ENCODE measurements around the gene CFAP210. TPM values are rescaled to one million over a fixed set of nuclear protein-coding genes. Genes with fewer than 3 reads are reported as not detected.

CFAP210 gene
- total RNA-seq, 1 experiment from 2014 or later: 0.20 TPM

DNA sequence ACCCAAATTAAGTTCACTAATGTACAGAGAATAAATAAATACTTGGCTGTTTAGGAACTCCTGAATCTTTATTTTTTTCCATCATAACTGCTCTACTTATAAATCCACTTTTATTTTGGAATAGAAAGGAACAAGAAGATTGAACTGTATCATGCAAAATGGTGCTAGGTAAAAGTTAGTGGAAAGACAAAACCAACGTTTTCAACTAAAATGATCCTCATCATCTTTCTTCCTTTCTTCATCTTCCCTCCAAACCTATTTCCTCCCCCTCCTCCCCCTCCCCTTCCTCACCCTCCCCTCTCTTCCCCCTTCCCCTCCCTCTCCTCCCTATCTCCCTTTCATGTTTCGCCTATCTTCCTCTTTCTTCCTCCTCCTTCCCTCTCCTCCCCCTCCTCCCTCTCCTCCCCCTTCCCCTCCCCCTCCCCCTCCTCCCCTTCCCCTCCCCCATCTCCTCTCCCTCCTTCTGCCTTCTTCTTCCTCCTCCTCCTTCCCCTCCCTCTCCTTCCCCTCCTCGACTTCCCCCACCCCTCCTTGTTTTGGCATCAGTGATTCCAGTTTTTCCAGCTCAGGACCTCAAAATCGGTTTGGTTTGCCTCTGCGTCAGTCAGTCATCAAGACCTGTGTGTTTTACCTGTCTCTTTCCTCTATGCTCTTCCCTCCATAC, 44.5 kb upstream of the CFAP210 start:
- DNase-seq (ENCODE audit: low spot score) (no peak), ATAC-seq (no peak)
- Mint-ChIP-seq H3K9me3 (no peaks in the 10 kb centered on the region), H3K4me1 (peaks cover 30% of the 10 kb centered on the region), H3K27me3 (ENCODE audit: low read depth) (no peaks in the 10 kb centered on the region), H3K36me3 (peaks cover 29% of the 10 kb centered on the region), H3K27ac (peak overlapping the region; percentile 58; the same call in 1 of the 2 replicates), H3K4me3 (no peak overlapping the region)
- POLR2A ChIA-PET: no interaction called here
- TF ChIP-seq, protein P1, sequence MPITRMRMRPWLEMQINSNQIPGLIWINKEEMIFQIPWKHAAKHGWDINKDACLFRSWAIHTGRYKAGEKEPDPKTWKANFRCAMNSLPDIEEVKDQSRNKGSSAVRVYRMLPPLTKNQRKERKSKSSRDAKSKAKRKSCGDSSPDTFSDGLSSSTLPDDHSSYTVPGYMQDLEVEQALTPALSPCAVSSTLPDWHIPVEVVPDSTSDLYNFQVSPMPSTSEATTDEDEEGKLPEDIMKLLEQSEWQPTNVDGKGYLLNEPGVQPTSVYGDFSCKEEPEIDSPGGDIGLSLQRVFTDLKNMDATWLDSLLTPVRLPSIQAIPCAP (CRISPR knock-in tag; IDR thresholded peaks at IDR 0.05): no peak
- TF ChIP-seq, protein P2, sequence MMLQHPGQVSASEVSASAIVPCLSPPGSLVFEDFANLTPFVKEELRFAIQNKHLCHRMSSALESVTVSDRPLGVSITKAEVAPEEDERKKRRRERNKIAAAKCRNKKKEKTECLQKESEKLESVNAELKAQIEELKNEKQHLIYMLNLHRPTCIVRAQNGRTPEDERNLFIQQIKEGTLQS (CRISPR knock-in tag; conservative IDR thresholded peaks at IDR 0.05): no peak
- no peak for TF ChIP-seq SOX15 (CRISPR knock-in tag; IDR thresholded peaks at IDR 0.05)
- TF ChIP-seq, protein P3, sequence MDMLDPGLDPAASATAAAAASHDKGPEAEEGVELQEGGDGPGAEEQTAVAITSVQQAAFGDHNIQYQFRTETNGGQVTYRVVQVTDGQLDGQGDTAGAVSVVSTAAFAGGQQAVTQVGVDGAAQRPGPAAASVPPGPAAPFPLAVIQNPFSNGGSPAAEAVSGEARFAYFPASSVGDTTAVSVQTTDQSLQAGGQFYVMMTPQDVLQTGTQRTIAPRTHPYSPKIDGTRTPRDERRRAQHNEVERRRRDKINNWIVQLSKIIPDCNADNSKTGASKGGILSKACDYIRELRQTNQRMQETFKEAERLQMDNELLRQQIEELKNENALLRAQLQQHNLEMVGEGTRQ (CRISPR knock-in tag; IDR thresholded peaks at IDR 0.05): no peak
- TF ChIP-seq, protein P4, sequence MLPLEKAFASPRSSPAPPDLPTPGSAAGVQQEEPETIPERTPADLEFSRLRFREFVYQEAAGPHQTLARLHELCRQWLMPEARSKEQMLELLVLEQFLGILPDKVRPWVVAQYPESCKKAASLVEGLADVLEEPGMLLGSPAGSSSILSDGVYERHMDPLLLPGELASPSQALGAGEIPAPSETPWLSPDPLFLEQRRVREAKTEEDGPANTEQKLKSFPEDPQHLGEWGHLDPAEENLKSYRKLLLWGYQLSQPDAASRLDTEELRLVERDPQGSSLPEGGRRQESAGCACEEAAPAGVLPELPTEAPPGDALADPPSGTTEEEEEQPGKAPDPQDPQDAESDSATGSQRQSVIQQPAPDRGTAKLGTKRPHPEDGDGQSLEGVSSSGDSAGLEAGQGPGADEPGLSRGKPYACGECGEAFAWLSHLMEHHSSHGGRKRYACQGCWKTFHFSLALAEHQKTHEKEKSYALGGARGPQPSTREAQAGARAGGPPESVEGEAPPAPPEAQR (CRISPR knock-in tag; IDR thresholded peaks at IDR 0.05): no peak
- TF ChIP-seq SMAD4 (CRISPR knock-in tag; IDR thresholded peaks at IDR 0.05): no peak
- TF ChIP-seq HMGA2 (CRISPR knock-in tag; IDR thresholded peaks at IDR 0.05): no peak
- no peak for TF ChIP-seq GRHL2 (CRISPR knock-in tag; IDR thresholded peaks at IDR 0.05; ENCODE audit: insufficient replicate concordance, severe bottlenecking)
- no peak for TF ChIP-seq JUN (CRISPR knock-in tag; IDR thresholded peaks at IDR 0.05)
- CTCF ChIA-PET: no interaction called here

DNA sequence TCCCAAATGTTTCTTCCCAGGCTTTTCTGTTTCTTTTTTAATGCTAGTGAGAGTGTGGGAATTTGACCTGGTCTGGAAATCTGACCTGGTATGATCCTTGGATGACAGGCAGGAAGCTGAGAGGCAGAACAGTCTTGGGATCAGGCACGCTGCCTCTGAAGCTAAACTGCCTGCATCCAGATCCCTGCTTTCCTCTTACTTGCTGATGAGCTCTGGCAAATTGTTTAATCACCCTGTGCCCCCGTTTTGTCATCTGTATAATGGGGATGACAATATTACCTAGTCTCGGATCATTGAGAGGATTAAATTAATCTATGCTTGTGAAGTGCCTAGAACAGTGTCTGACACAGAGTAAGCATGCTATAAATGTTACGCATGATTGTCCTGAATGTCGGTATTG, 42.7 kb upstream of the CFAP210 start:
- TF ChIP-seq, protein P2 (CRISPR knock-in tag; conservative IDR thresholded peaks at IDR 0.05): no peak
- TF ChIP-seq, protein P4 (CRISPR knock-in tag; IDR thresholded peaks at IDR 0.05): no peak
- TF ChIP-seq CREB1 (CRISPR knock-in tag; IDR thresholded peaks at IDR 0.05): no peak
- TF ChIP-seq, protein P5, sequence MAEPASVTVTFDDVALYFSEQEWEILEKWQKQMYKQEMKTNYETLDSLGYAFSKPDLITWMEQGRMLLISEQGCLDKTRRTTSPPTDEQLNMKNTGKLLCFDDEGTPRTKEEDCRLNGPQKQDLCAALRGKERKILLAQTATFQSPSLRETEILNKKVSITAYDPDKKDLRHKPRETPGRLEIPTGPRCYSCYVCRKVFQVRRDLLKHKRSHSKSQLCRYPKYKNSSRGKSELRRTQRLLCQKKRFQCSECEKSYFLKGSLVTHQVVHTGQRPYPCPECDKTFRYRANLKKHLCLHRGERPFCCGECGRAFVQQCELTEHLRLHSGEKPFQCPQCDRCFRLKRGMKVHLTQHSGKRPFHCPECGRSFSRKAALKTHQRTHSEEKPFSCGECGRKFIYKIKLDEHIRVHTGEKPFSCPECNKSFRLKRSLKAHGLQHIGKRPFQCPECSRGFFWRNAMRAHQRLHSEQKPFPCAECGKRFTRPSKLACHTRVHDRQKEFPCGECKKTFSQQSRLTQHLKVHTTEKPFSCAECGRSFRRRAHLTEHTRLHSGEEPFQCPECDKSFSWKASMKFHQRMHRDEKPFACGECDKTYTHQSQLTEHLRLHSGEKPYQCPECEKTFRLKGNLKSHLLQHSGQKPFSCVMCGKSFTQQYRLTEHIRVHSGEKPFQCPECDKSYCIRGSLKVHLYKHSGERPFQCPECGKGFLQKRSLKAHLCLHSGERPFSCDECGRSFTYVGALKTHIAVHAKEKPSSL (CRISPR knock-in tag; conservative IDR thresholded peaks at IDR 0.05): no peak
- TF ChIP-seq, protein P6, sequence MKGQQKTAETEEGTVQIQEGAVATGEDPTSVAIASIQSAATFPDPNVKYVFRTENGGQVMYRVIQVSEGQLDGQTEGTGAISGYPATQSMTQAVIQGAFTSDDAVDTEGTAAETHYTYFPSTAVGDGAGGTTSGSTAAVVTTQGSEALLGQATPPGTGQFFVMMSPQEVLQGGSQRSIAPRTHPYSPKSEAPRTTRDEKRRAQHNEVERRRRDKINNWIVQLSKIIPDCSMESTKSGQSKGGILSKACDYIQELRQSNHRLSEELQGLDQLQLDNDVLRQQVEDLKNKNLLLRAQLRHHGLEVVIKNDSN (CRISPR knock-in tag; IDR thresholded peaks at IDR 0.05): no peak
- H3K4me1 Mint-ChIP-seq: peaks cover 35% of the 10 kb centered on the region
- ATAC-seq: no peak
- peaks cover 20% of the 10 kb centered on the region for H3K36me3 Mint-ChIP-seq
- H3K9me3 Mint-ChIP-seq: no peaks in the 10 kb centered on the region
- no peak for DNase-seq (ENCODE audit: low spot score)
- H3K27ac Mint-ChIP-seq: peak overlapping the region; percentile 9; the same call in 1 of the 2 replicates
- POLR2A ChIA-PET: no interaction called here
- H3K4me3 Mint-ChIP-seq: peak overlapping the region; percentile 85
- H3K27me3 Mint-ChIP-seq (ENCODE audit: low read depth): peaks cover 10% of the 10 kb centered on the region
- CTCF ChIA-PET: interaction anchor here (0.6 kb wide), 1 partner anchor 43 kb away, joined by 3 read pairs; no protein-coding TSS in a partner anchor

DNA sequence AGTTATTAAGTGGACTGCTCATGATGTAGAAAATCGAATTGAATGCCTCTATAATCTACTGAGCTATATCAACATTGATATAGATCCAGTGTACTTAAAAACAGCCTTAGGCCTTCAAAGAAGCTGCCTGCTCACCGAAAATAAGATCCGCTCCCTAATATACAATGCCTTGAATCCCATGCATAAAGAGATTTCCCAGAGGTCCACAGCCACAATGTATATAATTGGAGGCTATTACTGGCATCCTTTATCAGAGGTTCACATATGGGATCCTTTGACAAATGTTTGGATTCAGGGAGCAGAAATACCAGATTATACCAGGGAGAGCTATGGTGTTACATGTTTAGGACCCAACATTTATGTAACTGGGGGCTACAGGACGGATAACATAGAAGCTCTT, 41.4 kb upstream of the CFAP210 start:
- Mint-ChIP-seq H3K27ac (no peak overlapping the region), H3K4me3 (peak overlapping the region; percentile 85), H3K36me3 (peaks cover 11% of the 10 kb centered on the region), H3K9me3 (no peaks in the 10 kb centered on the region), H3K4me1 (peaks cover 35% of the 10 kb centered on the region), H3K27me3 (ENCODE audit: low read depth) (peaks cover 10% of the 10 kb centered on the region)
- ATAC-seq (no peak), DNase-seq (ENCODE audit: low spot score) (no peak)
- ChIA-PET POLR2A (no interaction called here), CTCF (no interaction called here)
- TF ChIP-seq, protein P7, sequence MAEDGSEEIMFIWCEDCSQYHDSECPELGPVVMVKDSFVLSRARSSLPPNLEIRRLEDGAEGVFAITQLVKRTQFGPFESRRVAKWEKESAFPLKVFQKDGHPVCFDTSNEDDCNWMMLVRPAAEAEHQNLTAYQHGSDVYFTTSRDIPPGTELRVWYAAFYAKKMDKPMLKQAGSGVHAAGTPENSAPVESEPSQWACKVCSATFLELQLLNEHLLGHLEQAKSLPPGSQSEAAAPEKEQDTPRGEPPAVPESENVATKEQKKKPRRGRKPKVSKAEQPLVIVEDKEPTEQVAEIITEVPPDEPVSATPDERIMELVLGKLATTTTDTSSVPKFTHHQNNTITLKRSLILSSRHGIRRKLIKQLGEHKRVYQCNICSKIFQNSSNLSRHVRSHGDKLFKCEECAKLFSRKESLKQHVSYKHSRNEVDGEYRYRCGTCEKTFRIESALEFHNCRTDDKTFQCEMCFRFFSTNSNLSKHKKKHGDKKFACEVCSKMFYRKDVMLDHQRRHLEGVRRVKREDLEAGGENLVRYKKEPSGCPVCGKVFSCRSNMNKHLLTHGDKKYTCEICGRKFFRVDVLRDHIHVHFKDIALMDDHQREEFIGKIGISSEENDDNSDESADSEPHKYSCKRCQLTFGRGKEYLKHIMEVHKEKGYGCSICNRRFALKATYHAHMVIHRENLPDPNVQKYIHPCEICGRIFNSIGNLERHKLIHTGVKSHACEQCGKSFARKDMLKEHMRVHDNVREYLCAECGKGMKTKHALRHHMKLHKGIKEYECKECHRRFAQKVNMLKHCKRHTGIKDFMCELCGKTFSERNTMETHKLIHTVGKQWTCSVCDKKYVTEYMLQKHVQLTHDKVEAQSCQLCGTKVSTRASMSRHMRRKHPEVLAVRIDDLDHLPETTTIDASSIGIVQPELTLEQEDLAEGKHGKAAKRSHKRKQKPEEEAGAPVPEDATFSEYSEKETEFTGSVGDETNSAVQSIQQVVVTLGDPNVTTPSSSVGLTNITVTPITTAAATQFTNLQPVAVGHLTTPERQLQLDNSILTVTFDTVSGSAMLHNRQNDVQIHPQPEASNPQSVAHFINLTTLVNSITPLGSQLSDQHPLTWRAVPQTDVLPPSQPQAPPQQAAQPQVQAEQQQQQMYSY (CRISPR knock-in tag; IDR thresholded peaks at IDR 0.05): no peak
- TF ChIP-seq FOXK1 (CRISPR knock-in tag; IDR thresholded peaks at IDR 0.05): no peak
- TF ChIP-seq, protein P8, sequence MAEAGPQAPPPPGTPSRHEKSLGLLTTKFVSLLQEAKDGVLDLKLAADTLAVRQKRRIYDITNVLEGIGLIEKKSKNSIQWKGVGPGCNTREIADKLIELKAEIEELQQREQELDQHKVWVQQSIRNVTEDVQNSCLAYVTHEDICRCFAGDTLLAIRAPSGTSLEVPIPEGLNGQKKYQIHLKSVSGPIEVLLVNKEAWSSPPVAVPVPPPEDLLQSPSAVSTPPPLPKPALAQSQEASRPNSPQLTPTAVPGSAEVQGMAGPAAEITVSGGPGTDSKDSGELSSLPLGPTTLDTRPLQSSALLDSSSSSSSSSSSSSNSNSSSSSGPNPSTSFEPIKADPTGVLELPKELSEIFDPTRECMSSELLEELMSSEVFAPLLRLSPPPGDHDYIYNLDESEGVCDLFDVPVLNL (CRISPR knock-in tag; IDR thresholded peaks at IDR 0.05; ENCODE audit: borderline replicate concordance, low read depth): no peak
- no peak for TF ChIP-seq ZNF138 (CRISPR knock-in tag; conservative IDR thresholded peaks at IDR 0.05)
- no peak for TF ChIP-seq TCF7 (CRISPR knock-in tag; IDR thresholded peaks at IDR 0.05; ENCODE audit: low read depth)
